Measurements from ENCODE around the gene GABBR2. TPM values are rescaled to one million over a fixed set of nuclear protein-coding genes. Genes with fewer than 3 reads are reported as not detected.

GABBR2 gene
- total RNA-seq, 2 experiments from 2014 or later, result not detected

DNA sequence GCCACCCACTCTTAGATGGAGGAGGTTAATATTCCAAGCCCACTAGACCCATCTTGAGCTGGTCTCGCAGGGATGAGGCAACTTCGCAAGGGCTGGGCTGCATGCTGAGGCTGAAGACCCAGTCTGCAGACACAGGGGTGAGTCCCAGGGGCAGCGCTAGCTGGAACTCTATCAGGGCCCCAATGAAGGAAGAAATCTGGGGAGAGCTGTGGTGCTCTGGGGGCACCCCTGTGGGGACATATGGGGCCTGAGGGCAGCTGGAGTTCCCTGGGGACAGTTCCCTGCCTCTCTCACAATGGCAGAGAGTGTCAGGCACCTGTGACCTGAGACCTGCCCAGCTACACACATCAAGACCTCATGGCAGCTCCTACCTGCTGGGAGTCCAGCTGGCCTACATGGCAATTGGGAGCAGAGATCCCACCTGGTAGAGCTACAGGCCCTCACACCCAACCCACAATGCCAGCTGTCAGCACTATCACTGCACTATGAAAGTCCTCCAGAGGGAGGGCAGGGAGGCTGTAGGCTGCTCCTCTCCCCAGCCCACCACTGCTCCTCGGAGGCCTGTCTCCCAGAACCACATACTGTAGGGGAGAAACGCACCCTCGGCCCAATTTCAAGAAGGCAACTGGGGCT, 202.2 kb downstream of the GABBR2 start:
- Histone ChIP-seq H3K4me3 (ENCODE audit: low read depth, low read length, poor library complexity, severe bottlenecking) (no peak overlapping the region), H4K20me1 (ENCODE audit: insufficient read depth, low read length) (no peaks in the 10 kb centered on the region), H2AFZ (ENCODE audit: low read length) (no peak overlapping the region), H3K79me2 (ENCODE audit: insufficient read depth, low read depth, low read length) (no peaks in the 10 kb centered on the region), H3K27ac (ENCODE audit: low read depth, low read length, poor library complexity, severe bottlenecking) (no peak overlapping the region), H3K9me2 (ENCODE audit: insufficient read depth, low read length) (no peaks in the 10 kb centered on the region), H3K36me3 (ENCODE audit: insufficient read depth, low read length) (no peaks in the 10 kb centered on the region), H3K9me3 (ENCODE audit: low read length) (no peaks in the 10 kb centered on the region), H3K4me2 (ENCODE audit: low read length) (no peak overlapping the region), H3K4me1 (ENCODE audit: insufficient read depth, low read length, poor library complexity, severe bottlenecking) (no peaks in the 10 kb centered on the region)
- ChIA-PET CTCF (ENCODE audit: unreplicated experiment) (no interaction called here), POLR2A (no interaction called here)
- no peak for DNase-seq (ENCODE audit: low spot score)
- BruUV-seq (replicated peaks), result no TSS peak
- intact Hi-C loops (cut with micrococcal nuclease; ENCODE audit: unreplicated experiment), result no loop called here
- no peak for TF ChIP-seq EZH2phosphoT487 (IDR thresholded peaks at IDR 0.05; ENCODE audit: borderline replicate concordance, low read depth, low read length)

GRCh38 chr9:98504298-98505282, 204.1 kb downstream of the GABBR2 start:
- H3K4me3 ChIP-seq (ENCODE audit: low read depth, low read length, poor library complexity, severe bottlenecking), result no peak overlapping the region
- TF ChIP-seq, protein P1, sequence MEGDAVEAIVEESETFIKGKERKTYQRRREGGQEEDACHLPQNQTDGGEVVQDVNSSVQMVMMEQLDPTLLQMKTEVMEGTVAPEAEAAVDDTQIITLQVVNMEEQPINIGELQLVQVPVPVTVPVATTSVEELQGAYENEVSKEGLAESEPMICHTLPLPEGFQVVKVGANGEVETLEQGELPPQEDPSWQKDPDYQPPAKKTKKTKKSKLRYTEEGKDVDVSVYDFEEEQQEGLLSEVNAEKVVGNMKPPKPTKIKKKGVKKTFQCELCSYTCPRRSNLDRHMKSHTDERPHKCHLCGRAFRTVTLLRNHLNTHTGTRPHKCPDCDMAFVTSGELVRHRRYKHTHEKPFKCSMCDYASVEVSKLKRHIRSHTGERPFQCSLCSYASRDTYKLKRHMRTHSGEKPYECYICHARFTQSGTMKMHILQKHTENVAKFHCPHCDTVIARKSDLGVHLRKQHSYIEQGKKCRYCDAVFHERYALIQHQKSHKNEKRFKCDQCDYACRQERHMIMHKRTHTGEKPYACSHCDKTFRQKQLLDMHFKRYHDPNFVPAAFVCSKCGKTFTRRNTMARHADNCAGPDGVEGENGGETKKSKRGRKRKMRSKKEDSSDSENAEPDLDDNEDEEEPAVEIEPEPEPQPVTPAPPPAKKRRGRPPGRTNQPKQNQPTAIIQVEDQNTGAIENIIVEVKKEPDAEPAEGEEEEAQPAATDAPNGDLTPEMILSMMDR (conservative IDR thresholded peaks at IDR 0.05; ENCODE audit: low read length), result no peak
- TF ChIP-seq EZH2phosphoT487 (IDR thresholded peaks at IDR 0.05; ENCODE audit: borderline replicate concordance, low read depth, low read length), result no peak
- POLR2A ChIA-PET, result interaction anchor here (1.1 kb wide), 1 partner anchor 22 kb away, joined by 4 read pairs; no protein-coding TSS in a partner anchor

DNA sequence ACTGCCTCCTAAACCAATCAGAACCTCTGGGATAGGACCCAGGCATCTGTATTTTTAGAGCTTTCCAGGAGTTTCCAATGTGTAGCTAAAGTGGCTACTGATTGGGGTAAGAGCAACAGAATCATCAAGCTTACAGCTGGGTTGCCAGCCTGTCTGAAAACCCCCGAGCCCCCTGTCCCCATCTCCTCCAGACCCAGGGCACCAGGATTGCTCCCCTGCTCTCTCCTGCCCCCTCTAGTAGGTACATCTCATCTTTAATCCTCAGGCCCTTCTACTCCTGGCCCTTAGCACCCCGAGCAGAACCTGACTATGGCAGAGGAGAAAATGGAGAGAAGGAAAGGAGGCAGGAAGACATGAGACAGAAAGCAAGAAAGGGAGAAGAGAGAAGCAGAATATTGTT, 204.9 kb downstream of the GABBR2 start:
- intact Hi-C loops (cut with micrococcal nuclease; ENCODE audit: unreplicated experiment), result no loop called here
- POLR2A ChIA-PET, result interaction anchor here (1.1 kb wide), 1 partner anchor 21 kb away, joined by 4 read pairs; no protein-coding TSS in a partner anchor
- BruUV-seq (replicated peaks), result no TSS peak

More at GRCh38 chr9:98504298-98505282, 204.1 kb downstream of the GABBR2 start:
- no peak for DNase-seq (ENCODE audit: low spot score)
- no peaks in the 10 kb centered on the region for H4K20me1 ChIP-seq (ENCODE audit: insufficient read depth, low read length)
- intact Hi-C loops (cut with micrococcal nuclease; ENCODE audit: unreplicated experiment), result no loop called here
- H2AFZ ChIP-seq (ENCODE audit: low read length), result no peak overlapping the region
- BruUV-seq (replicated peaks), result no TSS peak
- no peaks in the 10 kb centered on the region for H3K9me2 ChIP-seq (ENCODE audit: insufficient read depth, low read length)
- CTCF ChIA-PET (ENCODE audit: unreplicated experiment), result no interaction called here
- no peaks in the 10 kb centered on the region for H3K79me2 ChIP-seq (ENCODE audit: insufficient read depth, low read depth, low read length)
- no peak overlapping the region for H3K4me2 ChIP-seq (ENCODE audit: low read length)
- H3K27ac ChIP-seq (ENCODE audit: low read depth, low read length, poor library complexity, severe bottlenecking), result no peak overlapping the region
- H3K4me1 ChIP-seq (ENCODE audit: insufficient read depth, low read length, poor library complexity, severe bottlenecking), result no peaks in the 10 kb centered on the region
- H3K36me3 ChIP-seq (ENCODE audit: insufficient read depth, low read length), result no peaks in the 10 kb centered on the region
- H3K9me3 ChIP-seq (ENCODE audit: low read length), result no peaks in the 10 kb centered on the region

More for the DNA sequence above, 204.9 kb downstream of the GABBR2 start:
- Histone ChIP-seq H3K27ac (ENCODE audit: low read depth, low read length, poor library complexity, severe bottlenecking) (no peak overlapping the region), H3K4me1 (ENCODE audit: insufficient read depth, low read length, poor library complexity, severe bottlenecking) (no peaks in the 10 kb centered on the region), H3K9me2 (ENCODE audit: insufficient read depth, low read length) (no peaks in the 10 kb centered on the region), H3K36me3 (ENCODE audit: insufficient read depth, low read length) (no peaks in the 10 kb centered on the region), H2AFZ (ENCODE audit: low read length) (no peak overlapping the region), H4K20me1 (ENCODE audit: insufficient read depth, low read length) (no peaks in the 10 kb centered on the region), H3K79me2 (ENCODE audit: insufficient read depth, low read depth, low read length) (no peaks in the 10 kb centered on the region), H3K4me2 (ENCODE audit: low read length) (no peak overlapping the region), H3K4me3 (ENCODE audit: low read depth, low read length, poor library complexity, severe bottlenecking) (no peak overlapping the region), H3K9me3 (ENCODE audit: low read length) (no peaks in the 10 kb centered on the region)
- CTCF ChIA-PET (ENCODE audit: unreplicated experiment), result no interaction called here
- no peak for TF ChIP-seq EZH2phosphoT487 (IDR thresholded peaks at IDR 0.05; ENCODE audit: borderline replicate concordance, low read depth, low read length)
- TF ChIP-seq, protein P1 (conservative IDR thresholded peaks at IDR 0.05; ENCODE audit: low read length), result no peak
- no peak for DNase-seq (ENCODE audit: low spot score)
